Measurements from ENCODE around the gene LLGL1. TPM values are rescaled to one million over a fixed set of nuclear protein-coding genes. Genes with fewer than 3 reads are reported as not detected.

The LLGL1 gene
- total RNA-seq, 1 donor from 2014 or later: 61.2 TPM

- Mint-ChIP-seq H3K4me1 (ENCODE audit: unreplicated experiment) (no peaks in the 10 kb centered on the region), H3K27ac (no peak overlapping the region), H3K27me3 (no peaks in the 10 kb centered on the region), H3K4me3 (no peak overlapping the region), H3K9me3 (no peaks in the 10 kb centered on the region), H3K36me3 (peaks cover 12% of the 10 kb centered on the region)
- no peak for DNase-seq (ENCODE audit: extremely low spot score, unreplicated experiment)
- TF ChIP-seq CTCF (conservative IDR thresholded peaks at IDR 0.05): no peak
Measured at GRCh38 chr17:18280249-18280648, 54.8 kb downstream of the LLGL1 start.

- peaks cover 12% of the 10 kb centered on the region for H3K36me3 Mint-ChIP-seq
- no peaks in the 10 kb centered on the region for H3K27me3 Mint-ChIP-seq
- no peak overlapping the region for H3K27ac Mint-ChIP-seq
- no peaks in the 10 kb centered on the region for H3K9me3 Mint-ChIP-seq
- no peak overlapping the region for H3K4me3 Mint-ChIP-seq
- no peak for TF ChIP-seq CTCF (conservative IDR thresholded peaks at IDR 0.05)
- H3K4me1 Mint-ChIP-seq (ENCODE audit: unreplicated experiment): no peaks in the 10 kb centered on the region
- no peak for DNase-seq (ENCODE audit: extremely low spot score, unreplicated experiment)
Measured at GRCh38 chr17:18280766-18281371, 55.4 kb downstream of the LLGL1 start.

- Mint-ChIP-seq H3K36me3 (peaks cover 16% of the 10 kb centered on the region), H3K9me3 (no peaks in the 10 kb centered on the region), H3K4me3 (no peak overlapping the region), H3K4me1 (ENCODE audit: unreplicated experiment) (no peaks in the 10 kb centered on the region), H3K27me3 (no peaks in the 10 kb centered on the region), H3K27ac (no peak overlapping the region)
- no peak for TF ChIP-seq CTCF (conservative IDR thresholded peaks at IDR 0.05)
- no peak for DNase-seq (ENCODE audit: extremely low spot score, unreplicated experiment)
Measured at GRCh38 chr17:18281788-18282187, 56.4 kb downstream of the LLGL1 start.

GRCh38 chr17:18285296-18285695 is 59.9 kb downstream of the LLGL1 start:
- Mint-ChIP-seq H3K36me3 (peaks cover 26% of the 10 kb centered on the region), H3K27ac (no peak overlapping the region), H3K4me3 (no peak overlapping the region), H3K27me3 (no peaks in the 10 kb centered on the region), H3K9me3 (no peaks in the 10 kb centered on the region), H3K4me1 (ENCODE audit: unreplicated experiment) (no peaks in the 10 kb centered on the region)
- no peak for DNase-seq (ENCODE audit: extremely low spot score, unreplicated experiment)
- TF ChIP-seq CTCF (conservative IDR thresholded peaks at IDR 0.05): no peak

- no peak for TF ChIP-seq CTCF (conservative IDR thresholded peaks at IDR 0.05)
- H3K9me3 Mint-ChIP-seq: no peaks in the 10 kb centered on the region
- H3K36me3 Mint-ChIP-seq: peaks cover 18% of the 10 kb centered on the region
- no peak for DNase-seq (ENCODE audit: extremely low spot score, unreplicated experiment)
- H3K4me1 Mint-ChIP-seq (ENCODE audit: unreplicated experiment): no peaks in the 10 kb centered on the region
- H3K27me3 Mint-ChIP-seq: no peaks in the 10 kb centered on the region
- no peak overlapping the region for H3K27ac Mint-ChIP-seq
- no peak overlapping the region for H3K4me3 Mint-ChIP-seq
Measured at GRCh38 chr17:18291718-18292540, 66.5 kb downstream of the LLGL1 start.

Other genes starting within 250 kb of the LLGL1 start
- gene ATPAF2, start 186.5 kb upstream of the LLGL1 start, total RNA-seq (ENCODE audit: low replicate concordance): 22.8 and 28.9 TPM in 2 replicates
- gene GID4, start 186.2 kb upstream of the LLGL1 start, total RNA-seq (ENCODE audit: low replicate concordance): 10.6 and 13.2 TPM in 2 replicates
- gene DRG2, start 137.7 kb upstream of the LLGL1 start, total RNA-seq (ENCODE audit: low replicate concordance): 34.2 and 35.0 TPM in 2 replicates
- 1.8 and 2.2 TPM in 2 replicates for gene MYO15A, start 116.9 kb upstream of the LLGL1 start, total RNA-seq (ENCODE audit: low replicate concordance)
- gene ALKBH5, start 41.8 kb upstream of the LLGL1 start, total RNA-seq (ENCODE audit: low replicate concordance): 79.8 and 88.8 TPM in 2 replicates
- gene FLII, start 33.1 kb downstream of the LLGL1 start, total RNA-seq (ENCODE audit: low replicate concordance): 248 and 320 TPM in 2 replicates
- 17.9 and 31.2 TPM in 2 replicates for gene MIEF2, start 35.0 kb downstream of the LLGL1 start, total RNA-seq (ENCODE audit: low replicate concordance)
- gene TOP3A, start 89.4 kb downstream of the LLGL1 start, total RNA-seq (ENCODE audit: low replicate concordance): 47.5 and 70.2 TPM in 2 replicates
- gene SMCR8, start 89.7 kb downstream of the LLGL1 start, total RNA-seq (ENCODE audit: low replicate concordance): 20.2 and 26.6 TPM in 2 replicates
- 17.7 and 30.5 TPM in 2 replicates for gene SHMT1, start 137.9 kb downstream of the LLGL1 start, total RNA-seq (ENCODE audit: low replicate concordance)
- gene EVPLL, start 152.1 kb downstream of the LLGL1 start, total RNA-seq (ENCODE audit: low replicate concordance): not detected in 2 replicates

Measured in type B pancreatic cell (in vitro differentiated cells).